Measurements from ENCODE around the gene GDPD4.
A peak's percentile ranks its signal among the peaks of the same experiment; 100 is the strongest.

DNA sequence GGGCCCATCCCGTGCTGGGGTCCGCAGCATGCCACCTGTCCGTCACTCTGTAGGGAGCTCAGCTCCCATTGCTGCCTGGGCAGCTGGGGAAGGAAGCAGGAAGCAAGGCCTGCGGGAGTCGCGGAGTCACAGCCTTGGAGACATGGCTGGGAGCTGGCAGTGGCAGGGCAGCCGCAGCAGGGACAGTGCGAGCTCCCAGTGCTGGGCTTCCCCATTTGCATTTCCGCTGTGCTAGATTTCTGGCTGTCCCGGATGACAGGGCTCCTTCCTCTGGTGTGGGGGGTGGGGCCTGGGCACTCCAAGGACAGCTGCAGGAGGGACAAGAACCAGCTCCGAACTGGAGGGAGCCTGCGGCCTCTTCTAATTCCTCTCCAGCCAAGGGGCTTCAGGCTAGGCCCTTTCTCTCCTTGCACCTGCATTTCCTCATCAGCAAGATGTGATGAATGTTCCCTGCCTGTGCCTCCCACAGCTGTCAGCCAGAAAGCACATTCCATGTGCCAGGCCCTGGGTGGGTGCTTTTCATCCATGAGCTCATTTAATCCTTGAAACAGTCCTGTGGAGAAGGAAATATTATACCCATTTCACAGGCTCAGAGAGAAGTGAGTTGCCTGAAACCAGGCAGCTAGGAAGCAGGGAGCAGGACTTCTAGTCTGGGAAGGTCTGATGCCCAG lies 125.5 kb downstream of the GDPD4 start:
- TF ChIP-seq POLR2A (IDR thresholded peaks at IDR 0.05) (no peak), POLR2AphosphoS5 (IDR thresholded peaks at IDR 0.05) (peak; percentile 61 to 83 (median 77))
- TF ChIP-seq, protein P1, sequence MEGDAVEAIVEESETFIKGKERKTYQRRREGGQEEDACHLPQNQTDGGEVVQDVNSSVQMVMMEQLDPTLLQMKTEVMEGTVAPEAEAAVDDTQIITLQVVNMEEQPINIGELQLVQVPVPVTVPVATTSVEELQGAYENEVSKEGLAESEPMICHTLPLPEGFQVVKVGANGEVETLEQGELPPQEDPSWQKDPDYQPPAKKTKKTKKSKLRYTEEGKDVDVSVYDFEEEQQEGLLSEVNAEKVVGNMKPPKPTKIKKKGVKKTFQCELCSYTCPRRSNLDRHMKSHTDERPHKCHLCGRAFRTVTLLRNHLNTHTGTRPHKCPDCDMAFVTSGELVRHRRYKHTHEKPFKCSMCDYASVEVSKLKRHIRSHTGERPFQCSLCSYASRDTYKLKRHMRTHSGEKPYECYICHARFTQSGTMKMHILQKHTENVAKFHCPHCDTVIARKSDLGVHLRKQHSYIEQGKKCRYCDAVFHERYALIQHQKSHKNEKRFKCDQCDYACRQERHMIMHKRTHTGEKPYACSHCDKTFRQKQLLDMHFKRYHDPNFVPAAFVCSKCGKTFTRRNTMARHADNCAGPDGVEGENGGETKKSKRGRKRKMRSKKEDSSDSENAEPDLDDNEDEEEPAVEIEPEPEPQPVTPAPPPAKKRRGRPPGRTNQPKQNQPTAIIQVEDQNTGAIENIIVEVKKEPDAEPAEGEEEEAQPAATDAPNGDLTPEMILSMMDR (IDR thresholded peaks at IDR 0.05 in 8 of 11, conservative IDR thresholded peaks at IDR 0.05 in 3 of 11): no peak

Measured in spleen (tissue), 7 donors.